Prostate gland (tissue), 2 donors: ENCODE data around the gene ABLIM3.

Experiments used
- POLR2AphosphoS5 ChIP-seq: sonication (generic); formaldehyde crosslinking; IDR thresholded peaks from one replicate; pipeline ENCODE4 v1.6.1; 2017; ENCODE audit warnings: antibody characterized with exemption
- TF ChIP-seq, protein P1 (sequence below), 4 experiments: fragments of 200-600 bp in 2 of 4; fragments of 450-650 bp in 2 of 4; sonication (generic) in 2 of 4; IDR thresholded peaks; 1 replicate in 3 of 4; 2 replicates in 1 of 4; pipeline ENCODE4 v1.5.1; 2016 to 2019; ENCODE audit warnings: antibody characterized with exemption in 4 of 4, mild to moderate bottlenecking in 2 of 4, moderate library complexity in 2 of 4

- TF ChIP-seq, protein P1, sequence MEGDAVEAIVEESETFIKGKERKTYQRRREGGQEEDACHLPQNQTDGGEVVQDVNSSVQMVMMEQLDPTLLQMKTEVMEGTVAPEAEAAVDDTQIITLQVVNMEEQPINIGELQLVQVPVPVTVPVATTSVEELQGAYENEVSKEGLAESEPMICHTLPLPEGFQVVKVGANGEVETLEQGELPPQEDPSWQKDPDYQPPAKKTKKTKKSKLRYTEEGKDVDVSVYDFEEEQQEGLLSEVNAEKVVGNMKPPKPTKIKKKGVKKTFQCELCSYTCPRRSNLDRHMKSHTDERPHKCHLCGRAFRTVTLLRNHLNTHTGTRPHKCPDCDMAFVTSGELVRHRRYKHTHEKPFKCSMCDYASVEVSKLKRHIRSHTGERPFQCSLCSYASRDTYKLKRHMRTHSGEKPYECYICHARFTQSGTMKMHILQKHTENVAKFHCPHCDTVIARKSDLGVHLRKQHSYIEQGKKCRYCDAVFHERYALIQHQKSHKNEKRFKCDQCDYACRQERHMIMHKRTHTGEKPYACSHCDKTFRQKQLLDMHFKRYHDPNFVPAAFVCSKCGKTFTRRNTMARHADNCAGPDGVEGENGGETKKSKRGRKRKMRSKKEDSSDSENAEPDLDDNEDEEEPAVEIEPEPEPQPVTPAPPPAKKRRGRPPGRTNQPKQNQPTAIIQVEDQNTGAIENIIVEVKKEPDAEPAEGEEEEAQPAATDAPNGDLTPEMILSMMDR (IDR thresholded peaks at IDR 0.05): no peak
- no peak for TF ChIP-seq POLR2AphosphoS5
Observed at GRCh38 chr5:149271195-149271715, 130.0 kb downstream of the ABLIM3 start.
